Activated naive CD8-positive, alpha-beta T cell (primary cell): ENCODE measurements around the gene CRADD.
A peak's percentile ranks its signal among the peaks of the same experiment; 100 is the strongest.
"Not testable (repeated sequence)": the region's sequence is repeated elsewhere in the genome, so short reads cannot be mapped to it uniquely, and the experiment has no call there.

Experiments used
- H3K27ac Mint-ChIP-seq: one replicate; pipeline ENCODE4 v1.8.0; 2021; ENCODE audit warnings: mixed read lengths
- H3K27me3 Mint-ChIP-seq: one replicate; pipeline ENCODE4 v1.8.0; 2021; ENCODE audit warnings: mixed read lengths
- H3K36me3 Mint-ChIP-seq: one replicate; pipeline ENCODE4 v1.8.0; 2021; ENCODE audit warnings: mixed read lengths
- H3K4me1 Mint-ChIP-seq: one replicate; pipeline ENCODE4 v1.8.0; 2021; ENCODE audit warnings: low read depth, mixed read lengths
- H3K4me3 Mint-ChIP-seq: one replicate; pipeline ENCODE4 v1.8.0; 2021; ENCODE audit warnings: mild to moderate bottlenecking, mixed read lengths
- H3K9me3 Mint-ChIP-seq: one replicate; pipeline ENCODE4 v1.8.0; 2021; ENCODE audit warnings: low read depth, mixed read lengths

Gene CRADD

GRCh38 chr12:93762059-93762719 lies 85.0 kb downstream of the CRADD start:
- peaks cover 2% of the 10 kb centered on the region for H3K36me3 Mint-ChIP-seq
- no peaks in the 10 kb centered on the region for H3K27me3 Mint-ChIP-seq
- no peaks in the 10 kb centered on the region for H3K9me3 Mint-ChIP-seq
- no peak overlapping the region for H3K4me3 Mint-ChIP-seq
- H3K27ac Mint-ChIP-seq, result no peak overlapping the region
- peaks cover 35% of the 10 kb centered on the region for H3K4me1 Mint-ChIP-seq

- Mint-ChIP-seq H3K9me3 (no peaks in the 10 kb centered on the region), H3K4me3 (no peak overlapping the region), H3K27ac (no peak overlapping the region), H3K4me1 (peaks cover 33% of the 10 kb centered on the region), H3K36me3 (peaks cover 2% of the 10 kb centered on the region), H3K27me3 (no peaks in the 10 kb centered on the region)
These were observed 85.9 kb downstream of the CRADD start for GRCh38 chr12:93762912-93763553.

GRCh38 chr12:93763746-93764147 lies 86.6 kb downstream of the CRADD start:
- peaks cover 2% of the 10 kb centered on the region for H3K36me3 Mint-ChIP-seq
- peaks cover 36% of the 10 kb centered on the region for H3K4me1 Mint-ChIP-seq
- H3K9me3 Mint-ChIP-seq, result no peaks in the 10 kb centered on the region
- no peak overlapping the region for H3K4me3 Mint-ChIP-seq
- H3K27me3 Mint-ChIP-seq, result no peaks in the 10 kb centered on the region
- no peak overlapping the region for H3K27ac Mint-ChIP-seq

GRCh38 chr12:93766371-93766770 lies 89.2 kb downstream of the CRADD start:
- Mint-ChIP-seq H3K4me3 (no peak overlapping the region), H3K9me3 (no peaks in the 10 kb centered on the region), H3K36me3 (peaks cover 5% of the 10 kb centered on the region), H3K27ac (no peak overlapping the region), H3K4me1 (peaks cover 25% of the 10 kb centered on the region), H3K27me3 (no peaks in the 10 kb centered on the region)

GRCh38 chr12:93766796-93767523 lies 89.8 kb downstream of the CRADD start:
- peaks cover 6% of the 10 kb centered on the region for H3K36me3 Mint-ChIP-seq
- H3K27me3 Mint-ChIP-seq, result no peaks in the 10 kb centered on the region
- H3K27ac Mint-ChIP-seq, result no peak overlapping the region
- H3K9me3 Mint-ChIP-seq, result no peaks in the 10 kb centered on the region
- H3K4me1 Mint-ChIP-seq, result peaks cover 25% of the 10 kb centered on the region
- no peak overlapping the region for H3K4me3 Mint-ChIP-seq

GRCh38 chr12:93767524-93767863 lies 90.3 kb downstream of the CRADD start:
- Mint-ChIP-seq H3K36me3 (peaks cover 6% of the 10 kb centered on the region), H3K4me3 (no peak overlapping the region), H3K27me3 (no peaks in the 10 kb centered on the region), H3K9me3 (no peaks in the 10 kb centered on the region), H3K4me1 (peaks cover 26% of the 10 kb centered on the region), H3K27ac (no peak overlapping the region)

- Mint-ChIP-seq H3K4me1 (peaks cover 41% of the 10 kb centered on the region), H3K4me3 (no peak overlapping the region), H3K27me3 (no peaks in the 10 kb centered on the region), H3K36me3 (peaks cover 14% of the 10 kb centered on the region), H3K27ac (no peak overlapping the region), H3K9me3 (peaks cover 8% of the 10 kb centered on the region)
These were observed 95.0 kb downstream of the CRADD start for GRCh38 chr12:93772003-93772700.

GRCh38 chr12:93773122-93773871 lies 96.1 kb downstream of the CRADD start:
- Mint-ChIP-seq H3K27me3 (no peaks in the 10 kb centered on the region), H3K9me3 (peaks cover 8% of the 10 kb centered on the region), H3K27ac (peak overlapping the region; percentile 81), H3K4me3 (peak overlapping the region; percentile 63), H3K36me3 (peaks cover 16% of the 10 kb centered on the region), H3K4me1 (peaks cover 37% of the 10 kb centered on the region)

GRCh38 chr12:93776581-93777018 lies 99.4 kb downstream of the CRADD start:
- Mint-ChIP-seq H3K9me3 (peaks cover 8% of the 10 kb centered on the region), H3K4me3 (peak overlapping the region; percentile 24), H3K27ac (no peak overlapping the region), H3K4me1 (peaks cover 56% of the 10 kb centered on the region), H3K36me3 (peaks cover 15% of the 10 kb centered on the region), H3K27me3 (no peaks in the 10 kb centered on the region)

GRCh38 chr12:93777254-93777653 lies 100.1 kb downstream of the CRADD start:
- H3K36me3 Mint-ChIP-seq, result peaks cover 15% of the 10 kb centered on the region
- peaks cover 51% of the 10 kb centered on the region for H3K4me1 Mint-ChIP-seq
- H3K27me3 Mint-ChIP-seq, result no peaks in the 10 kb centered on the region
- H3K9me3 Mint-ChIP-seq, result peaks cover 8% of the 10 kb centered on the region
- no peak overlapping the region for H3K4me3 Mint-ChIP-seq
- no peak overlapping the region for H3K27ac Mint-ChIP-seq

GRCh38 chr12:93778306-93778705 lies 101.1 kb downstream of the CRADD start:
- no peak overlapping the region for H3K4me3 Mint-ChIP-seq
- H3K36me3 Mint-ChIP-seq, result peaks cover 10% of the 10 kb centered on the region
- H3K27ac Mint-ChIP-seq, result no peak overlapping the region
- H3K27me3 Mint-ChIP-seq, result no peaks in the 10 kb centered on the region
- H3K9me3 Mint-ChIP-seq, result peaks cover 2% of the 10 kb centered on the region
- H3K4me1 Mint-ChIP-seq, result peaks cover 46% of the 10 kb centered on the region

GRCh38 chr12:93778766-93779165 lies 101.6 kb downstream of the CRADD start:
- Mint-ChIP-seq H3K4me3 (no peak overlapping the region), H3K27me3 (no peaks in the 10 kb centered on the region), H3K36me3 (peaks cover 8% of the 10 kb centered on the region), H3K27ac (no peak overlapping the region), H3K4me1 (peaks cover 45% of the 10 kb centered on the region), H3K9me3 (no peaks in the 10 kb centered on the region)

- Mint-ChIP-seq H3K27ac (peak overlapping the region; percentile 34), H3K9me3 (no peaks in the 10 kb centered on the region), H3K4me1 (peaks cover 53% of the 10 kb centered on the region), H3K4me3 (no peak overlapping the region), H3K36me3 (peaks cover 8% of the 10 kb centered on the region), H3K27me3 (no peaks in the 10 kb centered on the region)
These were observed 103.0 kb downstream of the CRADD start for GRCh38 chr12:93780101-93780641.

- H3K27me3 Mint-ChIP-seq, H3K36me3 Mint-ChIP-seq, H3K9me3 Mint-ChIP-seq: not testable (repeated sequence)
- Mint-ChIP-seq H3K27ac (peak overlapping the region; percentile 65), H3K4me1 (peaks cover 60% of the 10 kb centered on the region), H3K4me3 (peak overlapping the region; percentile 8)
These were observed 103.7 kb downstream of the CRADD start for GRCh38 chr12:93780886-93781285.
